ENCODE measurements around the gene SRCIN1. TPM values are rescaled to one million over a fixed set of nuclear protein-coding genes. Genes with fewer than 3 reads are reported as not detected.

Gene SRCIN1
- total RNA-seq, 2 donors from 2014 or later, result 2.4 to 4.8 TPM

- H3K4me1 ChIP-seq (replicated peaks), result no peaks in the 10 kb centered on the region
- no peak for DNase-seq (ENCODE audit: low spot score)
- no peaks in the 10 kb centered on the region for H3K9me3 ChIP-seq
- WGBS, result 77% methylated on average over 13 of the region's 13 CpGs
- no peak for TF ChIP-seq POLR2AphosphoS5 (IDR thresholded peaks at IDR 0.05)
- TF ChIP-seq, protein P1, sequence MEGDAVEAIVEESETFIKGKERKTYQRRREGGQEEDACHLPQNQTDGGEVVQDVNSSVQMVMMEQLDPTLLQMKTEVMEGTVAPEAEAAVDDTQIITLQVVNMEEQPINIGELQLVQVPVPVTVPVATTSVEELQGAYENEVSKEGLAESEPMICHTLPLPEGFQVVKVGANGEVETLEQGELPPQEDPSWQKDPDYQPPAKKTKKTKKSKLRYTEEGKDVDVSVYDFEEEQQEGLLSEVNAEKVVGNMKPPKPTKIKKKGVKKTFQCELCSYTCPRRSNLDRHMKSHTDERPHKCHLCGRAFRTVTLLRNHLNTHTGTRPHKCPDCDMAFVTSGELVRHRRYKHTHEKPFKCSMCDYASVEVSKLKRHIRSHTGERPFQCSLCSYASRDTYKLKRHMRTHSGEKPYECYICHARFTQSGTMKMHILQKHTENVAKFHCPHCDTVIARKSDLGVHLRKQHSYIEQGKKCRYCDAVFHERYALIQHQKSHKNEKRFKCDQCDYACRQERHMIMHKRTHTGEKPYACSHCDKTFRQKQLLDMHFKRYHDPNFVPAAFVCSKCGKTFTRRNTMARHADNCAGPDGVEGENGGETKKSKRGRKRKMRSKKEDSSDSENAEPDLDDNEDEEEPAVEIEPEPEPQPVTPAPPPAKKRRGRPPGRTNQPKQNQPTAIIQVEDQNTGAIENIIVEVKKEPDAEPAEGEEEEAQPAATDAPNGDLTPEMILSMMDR (IDR thresholded peaks at IDR 0.05), result no peak
- TF ChIP-seq POLR2A (IDR thresholded peaks at IDR 0.05), result no peak
- intact Hi-C loops (cut with DNase I), result no loop called here
- no peak overlapping the region for H3K27ac ChIP-seq
- peaks cover 4% of the 10 kb centered on the region for H3K27me3 ChIP-seq (replicated peaks; ENCODE audit: insufficient read depth)
- no peak overlapping the region for H3K4me3 ChIP-seq
- no peaks in the 10 kb centered on the region for H3K36me3 ChIP-seq
Observed at GRCh38 chr17:38594152-38594551, 11.6 kb downstream of the SRCIN1 start.

DNA sequence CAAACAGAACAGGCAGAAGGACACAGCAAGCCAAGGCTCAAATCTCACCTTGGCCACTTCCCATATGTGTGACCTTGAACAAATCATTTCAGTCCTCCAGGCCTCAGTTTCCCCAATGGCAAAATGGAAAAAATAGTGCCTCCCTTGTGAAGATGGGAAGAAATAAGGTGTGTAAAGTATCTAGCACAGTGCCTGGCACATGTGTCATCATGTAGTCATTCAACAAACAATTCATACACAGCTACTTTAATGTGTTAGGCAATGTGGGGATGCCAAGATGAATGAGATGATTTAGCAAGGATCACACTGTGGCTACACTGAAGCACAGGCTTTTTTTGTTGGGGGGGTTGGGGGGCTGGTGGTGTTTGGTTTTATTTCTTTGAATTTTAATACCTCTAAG lies 13.3 kb downstream of the SRCIN1 start:
- Histone ChIP-seq H3K27me3 (replicated peaks; ENCODE audit: insufficient read depth) (peaks cover 4% of the 10 kb centered on the region), H3K4me3 (no peak overlapping the region)
- intact Hi-C loops (cut with DNase I), result no loop called here

GRCh38 chr17:38591759-38592241 lies 14.0 kb downstream of the SRCIN1 start:
- peaks cover 4% of the 10 kb centered on the region for H3K27me3 ChIP-seq (replicated peaks; ENCODE audit: insufficient read depth)
- TF ChIP-seq POLR2AphosphoS5 (IDR thresholded peaks at IDR 0.05) (no peak), POLR2A (IDR thresholded peaks at IDR 0.05) (no peak)
- TF ChIP-seq, protein P1 (IDR thresholded peaks at IDR 0.05), result no peak
- no peak overlapping the region for H3K27ac ChIP-seq
- no peaks in the 10 kb centered on the region for H3K36me3 ChIP-seq
- no peaks in the 10 kb centered on the region for H3K9me3 ChIP-seq
- DNase-seq (ENCODE audit: low spot score), result no peak
- intact Hi-C loops (cut with DNase I), result no loop called here
- H3K4me3 ChIP-seq, result no peak overlapping the region
- no peaks in the 10 kb centered on the region for H3K4me1 ChIP-seq (replicated peaks)
- WGBS, result 79% methylated on average over 4 of the region's 5 CpGs

More for the DNA sequence above, 13.3 kb downstream of the SRCIN1 start:
- H3K9me3 ChIP-seq, result no peaks in the 10 kb centered on the region
- H3K27ac ChIP-seq, result no peak overlapping the region
- no peaks in the 10 kb centered on the region for H3K36me3 ChIP-seq
- no peak for DNase-seq (ENCODE audit: low spot score)
- H3K4me1 ChIP-seq (replicated peaks), result no peaks in the 10 kb centered on the region
- TF ChIP-seq, protein P1 (IDR thresholded peaks at IDR 0.05), result no peak
- no peak for TF ChIP-seq POLR2A (IDR thresholded peaks at IDR 0.05)
- TF ChIP-seq POLR2AphosphoS5 (IDR thresholded peaks at IDR 0.05), result no peak

- TF ChIP-seq, protein P1 (IDR thresholded peaks at IDR 0.05), result no peak
- TF ChIP-seq POLR2AphosphoS5 (IDR thresholded peaks at IDR 0.05) (no peak), POLR2A (IDR thresholded peaks at IDR 0.05) (no peak)
- H3K9me3 ChIP-seq, result no peaks in the 10 kb centered on the region
- no peaks in the 10 kb centered on the region for H3K36me3 ChIP-seq
- H3K27me3 ChIP-seq (replicated peaks; ENCODE audit: insufficient read depth), result peaks cover 4% of the 10 kb centered on the region
- intact Hi-C loops (cut with DNase I), result no loop called here
- 68% methylated on average over 6 of the region's 6 CpGs for WGBS
- no peak overlapping the region for H3K27ac ChIP-seq
- H3K4me1 ChIP-seq (replicated peaks), result no peaks in the 10 kb centered on the region
- DNase-seq (ENCODE audit: low spot score), result no peak
- no peak overlapping the region for H3K4me3 ChIP-seq
Observed at GRCh38 chr17:38590988-38591758, 14.6 kb downstream of the SRCIN1 start.
